NB4 (cell line): ENCODE data around the gene SND1.

Experiments used
- MAX ChIP-seq: IDR thresholded peaks from 2 replicates; pipeline ENCODE4 v1.6.1; 2011; ENCODE audit warnings: low read depth, low read length
- POLR2A ChIP-seq: IDR thresholded peaks from 2 replicates; pipeline ENCODE4 v1.6.1; 2011; ENCODE audit warnings: mild to moderate bottlenecking; ENCODE audit not compliant: insufficient read length; ENCODE audit errors: extremely low read depth

- no peak for TF ChIP-seq POLR2A
- TF ChIP-seq MAX, result no peak
These were observed 381.3 kb downstream of the SND1 start for GRCh38 chr7:128033246-128033645.
